GM23338 (cell line): ENCODE data around the gene SARM1. TPM values are rescaled to one million over a fixed set of nuclear protein-coding genes. Genes with fewer than 3 reads are reported as not detected.

Experiments
- ATAC-seq: fragments of 200-7000 bp; cut with Tn5 transposase; 3 replicates; pipeline ENCODE4 v1.9.1; 2020
- DNase-seq: peaks from one replicate; pipeline ENCODE4 v3.0.0-alpha.2; 2015; ENCODE audit warnings: low spot score
- H2AFZ ChIP-seq: fragments of 200-600 bp; sonication (generic); 2 replicates; pipeline ENCODE4 v1.8.0; 2016; ENCODE audit warnings: antibody characterized with exemption, mild to moderate bottlenecking, moderate library complexity
- H3F3A ChIP-seq: fragments of 200-600 bp; sonication (generic); replicated peaks from 2 replicates; pipeline ENCODE4 v1.8.0; 2017; ENCODE audit warnings: antibody characterized with exemption, mixed run types, low read depth
- H3K27ac ChIP-seq: fragments of 200-600 bp; sonication (generic); 2 replicates; pipeline ENCODE4 v1.6.1; 2016; ENCODE audit warnings: low read depth
- H3K27me3 ChIP-seq: fragments of 200-600 bp; sonication (generic); 2 replicates; pipeline ENCODE4 v1.8.0; 2016; ENCODE audit warnings: mild to moderate bottlenecking, mixed run types, moderate library complexity; ENCODE audit not compliant: insufficient read depth
- H3K36me3 ChIP-seq: fragments of 200-600 bp; sonication (generic); 2 replicates; pipeline ENCODE4 v1.8.0; 2016; ENCODE audit warnings: mild to moderate bottlenecking; ENCODE audit not compliant: insufficient read depth
- H3K4me1 ChIP-seq: fragments of 200-600 bp; sonication (generic); 2 replicates; pipeline ENCODE4 v1.8.0; 2016; ENCODE audit warnings: mild to moderate bottlenecking, moderate library complexity; ENCODE audit not compliant: insufficient read depth
- H3K4me2 ChIP-seq: fragments of 200-600 bp; sonication (generic); 2 replicates; pipeline ENCODE4 v1.7.1; 2017; ENCODE audit warnings: mixed run types
- H3K4me3 ChIP-seq: fragments of 200-600 bp; sonication (generic); 2 replicates; pipeline ENCODE4 v1.6.1; 2016; ENCODE audit warnings: mixed run types
- H3K79me2 ChIP-seq: fragments of 200-600 bp; sonication (generic); replicated peaks from 2 replicates; pipeline ENCODE4 v1.8.0; 2017; ENCODE audit warnings: mild to moderate bottlenecking; ENCODE audit not compliant: insufficient read depth
- H3K9me2 ChIP-seq: fragments of 200-600 bp; sonication (generic); 2 replicates; pipeline ENCODE4 v1.8.0; 2017; ENCODE audit not compliant: insufficient read depth
- H4K20me1 ChIP-seq: fragments of 200-600 bp; sonication (generic); replicated peaks from 2 replicates; pipeline ENCODE4 v1.8.0; 2017; ENCODE audit warnings: mild to moderate bottlenecking; ENCODE audit not compliant: insufficient read depth
- H3K27ac Mint-ChIP-seq: 2 replicates; pipeline ENCODE4 v1.8.0; 2020; ENCODE audit warnings: inconsistent platforms, mild to moderate bottlenecking, moderate library complexity, mixed read lengths
- H3K27me3 Mint-ChIP-seq: 3 replicates; pipeline ENCODE4 v1.8.0; 2022; ENCODE audit warnings: low read depth, mild to moderate bottlenecking, moderate library complexity, mixed read lengths, inconsistent platforms; ENCODE audit not compliant: insufficient read depth, poor library complexity
- H3K36me3 Mint-ChIP-seq: 3 replicates; pipeline ENCODE4 v1.8.0; 2021; ENCODE audit warnings: low read depth, mild to moderate bottlenecking, inconsistent platforms, moderate library complexity, mixed read lengths
- H3K4me1 Mint-ChIP-seq: 3 replicates; pipeline ENCODE4 v1.8.0; 2020; ENCODE audit warnings: mild to moderate bottlenecking, inconsistent platforms, mixed read lengths
- H3K4me3 Mint-ChIP-seq: 3 replicates; pipeline ENCODE4 v1.8.0; 2021; ENCODE audit warnings: moderate library complexity, mild to moderate bottlenecking, inconsistent platforms, mixed read lengths
- H3K9me3 Mint-ChIP-seq: 3 replicates; pipeline ENCODE4 v1.8.0; 2020; ENCODE audit warnings: moderate library complexity, mild to moderate bottlenecking, inconsistent platforms, mixed read lengths
- CREB1 ChIP-seq: fragments of 250-450 bp; sonication (Bioruptor Pico); IDR thresholded peaks from 2 replicates; pipeline ENCODE4 v1.5.0; 2020; ENCODE audit warnings: low read depth, mild to moderate bottlenecking, moderate library complexity
- CTCF ChIP-seq, 2 experiments: fragments of 200-600 bp in 1 of 2; sonication (generic) in 1 of 2; conservative IDR thresholded peaks; 2 replicates each; pipeline versions ENCODE4 v1.5.1 to v1.6.1; 2016 to 2017; ENCODE audit warnings: antibody characterized with exemption in 2 of 2, low read depth in 2 of 2, mild to moderate bottlenecking in 2 of 2, moderate library complexity in 1 of 2
- ETS1 ChIP-seq: IDR thresholded peaks from 2 replicates; pipeline ENCODE4 v1.6.1; 2016; ENCODE audit warnings: antibody characterized with exemption
- EZH2phosphoT487 ChIP-seq: fragments of 200-600 bp; sonication (generic); IDR thresholded peaks from one replicate; pipeline ENCODE4 v1.8.1; 2018; ENCODE audit warnings: antibody characterized with exemption; ENCODE audit not compliant: unreplicated experiment
- JUNB ChIP-seq: IDR thresholded peaks from one replicate; pipeline ENCODE4 v1.6.1; 2016; ENCODE audit warnings: antibody characterized with exemption; ENCODE audit not compliant: unreplicated experiment
- POLR2AphosphoS5 ChIP-seq: IDR thresholded peaks from 2 replicates; pipeline ENCODE4 v1.6.1; 2016; ENCODE audit warnings: antibody characterized with exemption, low read depth
- ZNF114 ChIP-seq: fragments of 250-450 bp; sonication (Bioruptor Pico); IDR thresholded peaks from 2 replicates; pipeline ENCODE4 v1.5.0; 2020; ENCODE audit warnings: mild to moderate bottlenecking, moderate library complexity
- ZNF462 ChIP-seq: fragments of 250-450 bp; sonication (Bioruptor Pico); IDR thresholded peaks from 2 replicates; pipeline ENCODE4 v1.5.0; 2020; ENCODE audit warnings: mild to moderate bottlenecking, moderate library complexity
- polyA plus RNA-seq: library from polyadenylated mRNA; unstranded; fragments of >200 nt; fragmentation: Nextera tagmentation; extraction: Ambion mirVana; gene quantifications from 2 replicates; pipeline ENCODE4 v1.2.1, GENCODE V29; 2016
- total RNA-seq: library from RNA; depleted of rRNA; stranded (reverse); fragments of >200 nt; shearing (Covaris generic); gene quantifications from 2 replicates; pipeline ENCODE4 v1.2.3, GENCODE V29; 2014

SARM1 gene
- total and polyA plus RNA-seq, 2 experiments from 2014 or later: 0.89 to 15.3 TPM

GRCh38 chr17:28363776-28364650, 7.5 kb upstream of the SARM1 start:
- H3K36me3 Mint-ChIP-seq: peaks cover 31% of the 10 kb centered on the region
- ATAC-seq: no peak

More at GRCh38 chr17:28363776-28364650, 7.5 kb upstream of the SARM1 start:
- H3K4me2 ChIP-seq: no peak overlapping the region
- H3K27me3 ChIP-seq: no peaks in the 10 kb centered on the region
- H3K4me3 Mint-ChIP-seq: no peak overlapping the region
- H3K4me1 ChIP-seq: no peaks in the 10 kb centered on the region
- H3K27ac Mint-ChIP-seq: no peak overlapping the region
- TF ChIP-seq CREB1 (CRISPR knock-in tag) (no peak), EZH2phosphoT487 (no peak), ZNF114 (CRISPR knock-in tag) (no peak), CTCF (conservative IDR thresholded peaks at IDR 0.05; ENCODE audit: low read depth in 2 of 2) (no peak), ETS1 (no peak), POLR2AphosphoS5 (no peak), JUNB (no peak), ZNF462 (CRISPR knock-in tag) (no peak)
- H3K27ac ChIP-seq: no peak overlapping the region
- H3K36me3 ChIP-seq: peaks cover 13% of the 10 kb centered on the region
- no peaks in the 10 kb centered on the region; the same call in 1 of the 2 replicates for H4K20me1 ChIP-seq
- H3K4me3 ChIP-seq: no peak overlapping the region
- H3K4me1 Mint-ChIP-seq: no peaks in the 10 kb centered on the region
- no peaks in the 10 kb centered on the region for H3K9me2 ChIP-seq
- no peaks in the 10 kb centered on the region for H3K9me3 Mint-ChIP-seq
- no peaks in the 10 kb centered on the region for H3F3A ChIP-seq
- H2AFZ ChIP-seq: no peak overlapping the region
- H3K27me3 Mint-ChIP-seq: peaks cover 6% of the 10 kb centered on the region
- no peaks in the 10 kb centered on the region; the same call in 1 of the 2 replicates for H3K79me2 ChIP-seq
- DNase-seq: no peak
